ENCODE results near the gene SNCA.

SNCA gene

DNA sequence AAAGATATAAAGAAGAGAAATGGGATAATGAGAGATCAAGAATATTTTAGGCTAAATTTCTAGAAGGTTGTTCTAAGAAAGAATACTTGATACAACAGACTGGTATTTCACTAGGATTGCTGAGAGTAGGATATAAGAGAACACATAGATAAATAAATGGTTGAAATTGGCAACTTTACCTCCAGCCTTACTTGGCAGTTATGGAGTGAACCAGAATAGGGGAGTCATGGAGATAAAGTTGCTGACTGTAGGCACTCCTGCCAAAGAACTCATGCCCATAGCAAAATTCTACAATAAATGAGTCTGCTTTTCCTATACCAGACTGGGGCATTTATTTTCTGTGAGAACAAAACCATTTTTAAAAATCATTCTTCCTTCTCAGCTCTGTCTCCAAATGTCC, 31.3 kb upstream of the SNCA start:
- Histone ChIP-seq H3K36me3 (no peaks in the 10 kb centered on the region), H3K9me3 (no peaks in the 10 kb centered on the region), H3K27me3 (no peaks in the 10 kb centered on the region), H3K4me1 (no peaks in the 10 kb centered on the region), H3K4me3 (ENCODE audit: low read depth, low read length) (no peak overlapping the region)
- TF ChIP-seq, protein P1, sequence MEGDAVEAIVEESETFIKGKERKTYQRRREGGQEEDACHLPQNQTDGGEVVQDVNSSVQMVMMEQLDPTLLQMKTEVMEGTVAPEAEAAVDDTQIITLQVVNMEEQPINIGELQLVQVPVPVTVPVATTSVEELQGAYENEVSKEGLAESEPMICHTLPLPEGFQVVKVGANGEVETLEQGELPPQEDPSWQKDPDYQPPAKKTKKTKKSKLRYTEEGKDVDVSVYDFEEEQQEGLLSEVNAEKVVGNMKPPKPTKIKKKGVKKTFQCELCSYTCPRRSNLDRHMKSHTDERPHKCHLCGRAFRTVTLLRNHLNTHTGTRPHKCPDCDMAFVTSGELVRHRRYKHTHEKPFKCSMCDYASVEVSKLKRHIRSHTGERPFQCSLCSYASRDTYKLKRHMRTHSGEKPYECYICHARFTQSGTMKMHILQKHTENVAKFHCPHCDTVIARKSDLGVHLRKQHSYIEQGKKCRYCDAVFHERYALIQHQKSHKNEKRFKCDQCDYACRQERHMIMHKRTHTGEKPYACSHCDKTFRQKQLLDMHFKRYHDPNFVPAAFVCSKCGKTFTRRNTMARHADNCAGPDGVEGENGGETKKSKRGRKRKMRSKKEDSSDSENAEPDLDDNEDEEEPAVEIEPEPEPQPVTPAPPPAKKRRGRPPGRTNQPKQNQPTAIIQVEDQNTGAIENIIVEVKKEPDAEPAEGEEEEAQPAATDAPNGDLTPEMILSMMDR (IDR thresholded peaks at IDR 0.05; ENCODE audit: low read depth, low read length), result no peak
- no peak for DNase-seq

DNA sequence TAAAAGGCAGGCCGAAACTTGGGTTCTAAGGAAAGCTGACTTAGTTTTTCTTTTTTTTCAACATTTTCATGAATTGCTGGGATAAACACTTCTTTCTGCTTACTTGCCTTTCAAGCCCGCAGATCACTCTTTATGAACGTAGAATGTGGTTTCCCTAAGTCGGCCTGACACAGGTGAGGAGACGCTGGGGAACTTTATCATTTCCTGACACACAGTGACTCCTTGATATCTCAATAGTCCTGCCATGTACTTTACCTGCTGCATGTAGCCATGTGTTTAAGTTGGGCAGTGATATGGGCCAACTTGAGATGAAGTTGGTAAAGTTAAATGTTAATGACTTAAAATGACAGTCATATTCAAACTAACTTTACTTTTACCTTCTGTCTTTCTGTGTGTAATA, 26.6 kb upstream of the SNCA start:
- Histone ChIP-seq H3K36me3 (no peaks in the 10 kb centered on the region), H3K4me3 (ENCODE audit: low read depth, low read length) (no peak overlapping the region), H3K4me1 (no peaks in the 10 kb centered on the region), H3K9me3 (no peaks in the 10 kb centered on the region), H3K27me3 (no peaks in the 10 kb centered on the region)
- no peak for DNase-seq
- TF ChIP-seq, protein P1 (IDR thresholded peaks at IDR 0.05; ENCODE audit: low read depth, low read length), result no peak

DNA sequence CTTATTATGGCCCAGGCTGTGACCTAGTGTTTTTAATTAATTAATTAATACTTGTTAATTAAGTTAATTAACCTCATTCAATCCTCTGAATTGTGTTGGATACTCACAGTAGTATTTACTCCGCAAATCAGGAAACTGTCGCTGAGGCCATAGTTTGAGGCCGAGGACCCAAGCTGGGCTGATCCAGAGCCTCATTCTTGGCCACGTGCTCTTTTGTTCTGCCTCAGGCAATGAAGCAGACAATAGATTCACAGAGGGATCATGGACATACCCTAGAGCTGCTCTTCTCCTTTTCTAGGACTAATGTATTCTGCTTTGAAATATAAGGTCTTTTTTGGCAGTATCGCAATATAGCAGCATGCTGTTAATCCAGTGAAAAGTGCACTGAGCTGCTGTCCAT, 24.0 kb upstream of the SNCA start:
- Histone ChIP-seq H3K4me1 (no peaks in the 10 kb centered on the region), H3K27me3 (no peaks in the 10 kb centered on the region), H3K36me3 (no peaks in the 10 kb centered on the region), H3K9me3 (no peaks in the 10 kb centered on the region), H3K4me3 (ENCODE audit: low read depth, low read length) (no peak overlapping the region)
- DNase-seq, result no peak
- TF ChIP-seq, protein P1 (IDR thresholded peaks at IDR 0.05; ENCODE audit: low read depth, low read length), result no peak

DNA sequence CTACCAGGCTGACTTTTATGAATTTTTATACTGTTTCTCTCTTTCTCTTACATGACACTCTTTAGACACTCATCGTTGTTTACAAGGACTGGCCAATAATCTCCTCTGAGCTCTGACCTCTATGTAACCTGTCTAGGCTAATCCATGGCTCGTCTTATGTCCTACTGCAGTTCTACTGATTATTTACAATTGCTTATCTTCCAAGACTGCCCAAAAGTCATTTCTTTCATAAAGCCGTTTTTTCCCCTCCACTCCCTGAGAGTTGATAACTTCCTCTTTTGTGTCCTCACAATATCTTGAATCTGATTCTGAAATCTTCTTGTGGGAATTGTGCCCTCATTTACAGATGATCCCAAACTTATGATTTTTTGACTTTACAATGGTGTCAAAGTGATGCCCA, 18.3 kb upstream of the SNCA start:
- Histone ChIP-seq H3K27me3 (no peaks in the 10 kb centered on the region), H3K9me3 (no peaks in the 10 kb centered on the region), H3K36me3 (no peaks in the 10 kb centered on the region), H3K4me3 (ENCODE audit: low read depth, low read length) (no peak overlapping the region), H3K4me1 (no peaks in the 10 kb centered on the region)
- no peak for DNase-seq
- TF ChIP-seq, protein P1 (IDR thresholded peaks at IDR 0.05; ENCODE audit: low read depth, low read length), result no peak

DNA sequence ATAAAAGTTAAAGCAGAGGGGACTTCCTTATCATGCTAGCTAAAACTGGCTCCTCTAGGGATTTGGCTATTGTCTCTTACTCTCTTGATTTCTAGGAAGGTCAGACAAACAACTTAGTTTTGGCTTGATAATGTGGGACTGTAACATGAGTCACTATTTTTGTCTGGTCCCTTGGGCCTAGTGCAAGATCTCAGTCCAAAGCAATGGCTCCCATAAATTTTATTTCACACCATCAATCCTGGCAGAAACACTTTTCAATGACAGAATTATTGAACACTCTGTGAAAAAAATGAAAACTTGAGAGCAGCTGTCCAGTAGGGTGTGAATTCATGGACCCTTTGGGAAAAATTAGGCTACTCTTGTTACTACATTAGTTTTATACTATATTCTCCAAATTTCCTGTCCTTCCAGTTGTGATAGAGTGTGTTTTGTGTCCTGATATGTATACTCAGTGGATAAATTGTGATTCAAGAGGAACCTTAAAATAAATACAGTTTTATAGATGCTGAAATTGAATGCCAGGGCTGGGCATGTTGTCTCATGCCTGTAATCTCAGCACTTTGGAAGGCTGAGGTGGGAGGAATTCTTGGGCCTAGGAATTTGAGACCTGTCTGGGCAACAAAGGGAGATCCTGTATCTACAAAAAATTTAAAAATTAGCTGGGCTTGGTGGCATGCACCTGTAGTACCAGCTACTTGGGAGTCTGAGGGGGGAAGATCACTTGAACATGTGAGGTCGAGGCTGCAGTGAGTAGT, 10.8 kb upstream of the SNCA start:
- no peaks in the 10 kb centered on the region for H3K36me3 ChIP-seq
- TF ChIP-seq, protein P1 (IDR thresholded peaks at IDR 0.05; ENCODE audit: low read depth, low read length), result no peak
- DNase-seq, result no peak
- H3K4me1 ChIP-seq, result no peaks in the 10 kb centered on the region
- no peaks in the 10 kb centered on the region for H3K27me3 ChIP-seq
- H3K9me3 ChIP-seq, result peaks cover 4% of the 10 kb centered on the region; the same call in 1 of the 2 replicates
- no peak overlapping the region for H3K4me3 ChIP-seq (ENCODE audit: low read depth, low read length)

DNA sequence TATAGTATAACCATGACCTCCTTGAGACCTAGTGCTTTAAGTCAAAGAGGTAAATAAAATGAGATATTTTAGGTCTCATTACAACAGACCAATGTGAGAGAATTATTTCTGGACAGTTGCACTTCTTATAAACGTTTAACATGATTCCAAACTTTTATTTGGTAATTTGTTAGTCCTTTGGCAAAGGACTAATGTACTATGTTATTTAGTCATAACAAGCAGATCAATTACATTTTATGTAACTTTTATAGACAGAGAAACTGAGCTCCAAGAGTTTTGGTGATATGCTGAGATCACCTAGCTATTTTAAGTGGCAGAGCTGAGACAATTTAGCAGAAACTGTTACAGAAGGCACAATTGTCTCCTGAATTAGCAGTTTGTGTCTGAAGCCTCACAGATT, 2.6 kb upstream of the SNCA start:
- Histone ChIP-seq H3K36me3 (no peaks in the 10 kb centered on the region), H3K9me3 (no peaks in the 10 kb centered on the region), H3K27me3 (peaks cover 34% of the 10 kb centered on the region), H3K4me1 (no peaks in the 10 kb centered on the region), H3K4me3 (ENCODE audit: low read depth, low read length) (no peak overlapping the region)
- TF ChIP-seq, protein P1 (IDR thresholded peaks at IDR 0.05; ENCODE audit: low read depth, low read length), result no peak
- no peak for DNase-seq

All from BE2C (cell line).